ENCODE data around the gene WIPF3. TPM values are rescaled to one million over a fixed set of nuclear protein-coding genes. Genes with fewer than 3 reads are reported as not detected.

The WIPF3 gene
- total and polyA plus RNA-seq, 5 donors from 2014 or later, result not detected

GRCh38 chr7:29853072-29853471 is 46.8 kb downstream of the WIPF3 start:
- no peak overlapping the region for H3K27ac ChIP-seq (ENCODE audit: insufficient read depth, low read length, poor library complexity, severe bottlenecking)
- peaks cover 2% of the 10 kb centered on the region for H3K27me3 ChIP-seq (ENCODE audit: control insufficient read depth, insufficient read depth, low read length)
- Mint-ChIP-seq H3K36me3 (no peaks in the 10 kb centered on the region), H3K4me3 (no peak overlapping the region), H3K4me1 (no peaks in the 10 kb centered on the region), H3K27me3 (peaks cover 4% of the 10 kb centered on the region), H3K27ac (no peak overlapping the region), H3K9me3 (peaks cover 0 to 1% (median 0%) of the 10 kb centered on the region in 7 donors)
- H3K36me3 ChIP-seq (ENCODE audit: control insufficient read depth, insufficient read depth, low read length), result no peaks in the 10 kb centered on the region
- no peak for DNase-seq
- H3K4me3 ChIP-seq (ENCODE audit: low read depth, low read length), result no peak overlapping the region
- no peaks in the 10 kb centered on the region for H3K9me3 ChIP-seq (ENCODE audit: control insufficient read depth in 2 of 2, low read length in 2 of 2)
- no peak for ATAC-seq (ENCODE audit: low read depth in 2 of 2)
- H3K4me1 ChIP-seq (ENCODE audit: control insufficient read depth, insufficient read depth, low read length, poor library complexity, severe bottlenecking), result no peaks in the 10 kb centered on the region

- Mint-ChIP-seq H3K36me3 (no peaks in the 10 kb centered on the region), H3K4me1 (no peaks in the 10 kb centered on the region), H3K9me3 (no peaks in the 10 kb centered on the region), H3K27me3 (peaks cover 4% of the 10 kb centered on the region), H3K27ac (no peak overlapping the region), H3K4me3 (no peak overlapping the region)
- ATAC-seq (ENCODE audit: low read depth in 2 of 2), result no peak
- no peaks in the 10 kb centered on the region for H3K36me3 ChIP-seq (ENCODE audit: control insufficient read depth, insufficient read depth, low read length)
- no peak for DNase-seq
- no peaks in the 10 kb centered on the region for H3K4me1 ChIP-seq (ENCODE audit: control insufficient read depth, insufficient read depth, low read length, poor library complexity, severe bottlenecking)
- H3K27me3 ChIP-seq (ENCODE audit: control insufficient read depth, insufficient read depth, low read length), result peaks cover 2% of the 10 kb centered on the region
- H3K27ac ChIP-seq (ENCODE audit: insufficient read depth, low read length, poor library complexity, severe bottlenecking), result no peak overlapping the region
- H3K9me3 ChIP-seq (ENCODE audit: control insufficient read depth in 2 of 2, low read length in 2 of 2), result no peaks in the 10 kb centered on the region
- H3K4me3 ChIP-seq (ENCODE audit: low read depth, low read length), result no peak overlapping the region
Measured at GRCh38 chr7:29853789-29854188, 47.5 kb downstream of the WIPF3 start.

- Mint-ChIP-seq H3K36me3 (no peaks in the 10 kb centered on the region), H3K4me1 (no peaks in the 10 kb centered on the region), H3K27me3 (peaks cover 7% of the 10 kb centered on the region), H3K27ac (no peak overlapping the region), H3K9me3 (no peaks in the 10 kb centered on the region), H3K4me3 (no peak overlapping the region)
- H3K9me3 ChIP-seq (ENCODE audit: control insufficient read depth in 2 of 2, low read length in 2 of 2), result no peaks in the 10 kb centered on the region
- H3K27ac ChIP-seq (ENCODE audit: insufficient read depth, low read length, poor library complexity, severe bottlenecking), result no peak overlapping the region
- no peak overlapping the region for H3K4me3 ChIP-seq (ENCODE audit: low read depth, low read length)
- DNase-seq (no peak), ATAC-seq (ENCODE audit: low read depth in 2 of 2) (no peak)
- no peaks in the 10 kb centered on the region for H3K36me3 ChIP-seq (ENCODE audit: control insufficient read depth, insufficient read depth, low read length)
- H3K27me3 ChIP-seq (ENCODE audit: control insufficient read depth, insufficient read depth, low read length), result peaks cover 2% of the 10 kb centered on the region
- H3K4me1 ChIP-seq (ENCODE audit: control insufficient read depth, insufficient read depth, low read length, poor library complexity, severe bottlenecking), result no peaks in the 10 kb centered on the region
Measured at GRCh38 chr7:29854257-29854938, 48.1 kb downstream of the WIPF3 start.

- Histone ChIP-seq H3K4me1 (ENCODE audit: control insufficient read depth, insufficient read depth, low read length, poor library complexity, severe bottlenecking) (no peaks in the 10 kb centered on the region), H3K9me3 (ENCODE audit: control insufficient read depth in 2 of 2, low read length in 2 of 2) (no peaks in the 10 kb centered on the region), H3K27ac (ENCODE audit: insufficient read depth, low read length, poor library complexity, severe bottlenecking) (no peak overlapping the region), H3K4me3 (ENCODE audit: low read depth, low read length) (no peak overlapping the region), H3K27me3 (ENCODE audit: control insufficient read depth, insufficient read depth, low read length) (peaks cover 2% of the 10 kb centered on the region), H3K36me3 (ENCODE audit: control insufficient read depth, insufficient read depth, low read length) (no peaks in the 10 kb centered on the region)
- no peak overlapping the region for H3K4me3 Mint-ChIP-seq
- H3K27ac Mint-ChIP-seq, result no peak overlapping the region
- H3K36me3 Mint-ChIP-seq, result no peaks in the 10 kb centered on the region
- no peak for ATAC-seq (ENCODE audit: low read depth in 2 of 2)
- peaks cover 7% of the 10 kb centered on the region for H3K27me3 Mint-ChIP-seq
- H3K9me3 Mint-ChIP-seq, result peaks cover 0 to 3% (median 0%) of the 10 kb centered on the region in 7 donors
- DNase-seq, result no peak
- H3K4me1 Mint-ChIP-seq, result no peaks in the 10 kb centered on the region
Measured at GRCh38 chr7:29857654-29858053, 51.3 kb downstream of the WIPF3 start.

- Mint-ChIP-seq H3K27me3 (peaks cover 7% of the 10 kb centered on the region), H3K4me3 (no peak overlapping the region), H3K9me3 (peaks cover 0 to 3% (median 0%) of the 10 kb centered on the region in 7 donors), H3K27ac (no peak overlapping the region), H3K36me3 (no peaks in the 10 kb centered on the region), H3K4me1 (no peaks in the 10 kb centered on the region)
- no peak overlapping the region for H3K27ac ChIP-seq (ENCODE audit: insufficient read depth, low read length, poor library complexity, severe bottlenecking)
- H3K36me3 ChIP-seq (ENCODE audit: control insufficient read depth, insufficient read depth, low read length), result no peaks in the 10 kb centered on the region
- H3K4me3 ChIP-seq (ENCODE audit: low read depth, low read length), result no peak overlapping the region
- no peak for DNase-seq
- no peaks in the 10 kb centered on the region for H3K4me1 ChIP-seq (ENCODE audit: control insufficient read depth, insufficient read depth, low read length, poor library complexity, severe bottlenecking)
- ATAC-seq (ENCODE audit: low read depth in 2 of 2), result no peak
- H3K9me3 ChIP-seq (ENCODE audit: control insufficient read depth in 2 of 2, low read length in 2 of 2), result no peaks in the 10 kb centered on the region
- H3K27me3 ChIP-seq (ENCODE audit: control insufficient read depth, insufficient read depth, low read length), result peaks cover 2% of the 10 kb centered on the region
Measured at GRCh38 chr7:29858191-29858951, 52.1 kb downstream of the WIPF3 start.

GRCh38 chr7:29859104-29859503 is 52.8 kb downstream of the WIPF3 start:
- no peaks in the 10 kb centered on the region for H3K9me3 ChIP-seq (ENCODE audit: control insufficient read depth in 2 of 2, low read length in 2 of 2)
- H3K27me3 Mint-ChIP-seq, result peaks cover 7% of the 10 kb centered on the region
- no peak overlapping the region for H3K4me3 Mint-ChIP-seq
- DNase-seq (no peak), ATAC-seq (ENCODE audit: low read depth in 2 of 2) (no peak)
- no peaks in the 10 kb centered on the region for H3K27me3 ChIP-seq (ENCODE audit: control insufficient read depth, insufficient read depth, low read length)
- no peaks in the 10 kb centered on the region for H3K36me3 Mint-ChIP-seq
- H3K36me3 ChIP-seq (ENCODE audit: control insufficient read depth, insufficient read depth, low read length), result no peaks in the 10 kb centered on the region
- no peak overlapping the region for H3K27ac ChIP-seq (ENCODE audit: insufficient read depth, low read length, poor library complexity, severe bottlenecking)
- no peaks in the 10 kb centered on the region for H3K4me1 Mint-ChIP-seq
- no peaks in the 10 kb centered on the region for H3K4me1 ChIP-seq (ENCODE audit: control insufficient read depth, insufficient read depth, low read length, poor library complexity, severe bottlenecking)
- H3K4me3 ChIP-seq (ENCODE audit: low read depth, low read length), result no peak overlapping the region
- peaks cover 0 to 3% (median 0%) of the 10 kb centered on the region in 7 donors for H3K9me3 Mint-ChIP-seq
- H3K27ac Mint-ChIP-seq, result no peak overlapping the region

- H3K36me3 Mint-ChIP-seq, result no peaks in the 10 kb centered on the region
- peaks cover 0 to 3% (median 0%) of the 10 kb centered on the region in 7 donors for H3K9me3 Mint-ChIP-seq
- no peak overlapping the region for H3K4me3 Mint-ChIP-seq
- H3K9me3 ChIP-seq (ENCODE audit: control insufficient read depth in 2 of 2, low read length in 2 of 2), result no peaks in the 10 kb centered on the region
- H3K27ac ChIP-seq (ENCODE audit: insufficient read depth, low read length, poor library complexity, severe bottlenecking), result no peak overlapping the region
- H3K4me1 ChIP-seq (ENCODE audit: control insufficient read depth, insufficient read depth, low read length, poor library complexity, severe bottlenecking), result no peaks in the 10 kb centered on the region
- DNase-seq (no peak), ATAC-seq (ENCODE audit: low read depth in 2 of 2) (no peak)
- H3K27ac Mint-ChIP-seq, result no peak overlapping the region
- no peaks in the 10 kb centered on the region for H3K36me3 ChIP-seq (ENCODE audit: control insufficient read depth, insufficient read depth, low read length)
- no peak overlapping the region for H3K4me3 ChIP-seq (ENCODE audit: low read depth, low read length)
- no peaks in the 10 kb centered on the region for H3K27me3 ChIP-seq (ENCODE audit: control insufficient read depth, insufficient read depth, low read length)
- H3K4me1 Mint-ChIP-seq, result no peaks in the 10 kb centered on the region
- peaks cover 7% of the 10 kb centered on the region for H3K27me3 Mint-ChIP-seq
Measured at GRCh38 chr7:29859524-29860185, 53.3 kb downstream of the WIPF3 start.

All from CD4-positive, CD25-positive, alpha-beta regulatory T cell (primary cell).